GM21515 (cell line): ENCODE measurements around the gene TRPT1.

Source experiments
- ATAC-seq: cut with Tn5 transposase; IDR thresholded peaks from one replicate; pipeline ENCODE4 v1.9.1; 2021; ENCODE audit not compliant: unreplicated experiment

Gene TRPT1

GRCh38 chr11:64225608-64226506, at the start of gene TRPT1, which contains the start of gene NUDT22:
TRPT1 (minus strand) TSS chr11:64226186; CDS start chr11:64225860, 326 bp downstream.
NUDT22 (plus strand) TSS chr11:64226274; CDS start chr11:64226653, 379 bp downstream.
- peak; percentile 52 for ATAC-seq

DNA sequence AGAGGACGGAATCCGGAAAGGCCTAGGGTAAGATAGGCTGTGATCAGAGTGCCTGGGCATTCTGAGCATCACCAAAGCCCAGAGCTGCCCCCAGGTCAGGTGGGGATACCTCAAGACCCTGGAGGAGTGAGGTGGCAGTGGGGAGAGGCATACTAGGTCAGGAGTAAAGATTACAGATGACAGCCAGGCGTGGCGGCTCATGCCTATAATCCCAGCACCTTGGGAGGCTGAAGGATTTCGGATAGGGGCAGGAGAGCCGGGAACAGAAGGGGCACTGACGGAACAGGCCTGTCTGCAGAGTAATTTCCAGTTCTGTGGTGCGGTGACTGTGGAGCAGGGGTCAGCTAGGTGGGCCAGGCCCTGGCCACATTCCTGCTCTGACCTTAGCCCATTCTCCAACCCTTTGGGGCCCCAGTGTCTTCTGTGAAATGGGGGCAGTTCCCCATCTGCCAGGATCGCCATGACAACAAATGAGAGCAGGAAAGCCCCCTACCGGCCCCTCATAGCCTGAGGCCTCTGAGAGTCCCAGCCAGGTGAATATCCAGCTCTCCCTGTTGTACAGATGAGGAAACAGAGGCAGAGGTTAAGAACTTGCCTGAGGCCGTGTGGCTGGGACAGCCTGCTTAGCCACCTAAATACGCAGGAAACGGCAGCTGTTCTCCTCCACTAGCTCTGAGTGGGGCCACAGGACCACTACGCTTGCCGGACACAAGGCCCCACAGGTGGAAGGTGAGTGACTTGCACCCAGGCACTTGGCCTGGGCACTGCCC, 49.2 kb upstream of the TRPT1 start:
- ATAC-seq: no peak

- ATAC-seq: peak; percentile 57
These were observed 43.7 kb upstream of the TRPT1 start for GRCh38 chr11:64269540-64270220.

- ATAC-seq: peak; percentile 17
These were observed 43.0 kb upstream of the TRPT1 start for GRCh38 chr11:64268893-64269539.

- no peak for ATAC-seq
These were observed 42.3 kb upstream of the TRPT1 start for GRCh38 chr11:64268025-64268892.

DNA sequence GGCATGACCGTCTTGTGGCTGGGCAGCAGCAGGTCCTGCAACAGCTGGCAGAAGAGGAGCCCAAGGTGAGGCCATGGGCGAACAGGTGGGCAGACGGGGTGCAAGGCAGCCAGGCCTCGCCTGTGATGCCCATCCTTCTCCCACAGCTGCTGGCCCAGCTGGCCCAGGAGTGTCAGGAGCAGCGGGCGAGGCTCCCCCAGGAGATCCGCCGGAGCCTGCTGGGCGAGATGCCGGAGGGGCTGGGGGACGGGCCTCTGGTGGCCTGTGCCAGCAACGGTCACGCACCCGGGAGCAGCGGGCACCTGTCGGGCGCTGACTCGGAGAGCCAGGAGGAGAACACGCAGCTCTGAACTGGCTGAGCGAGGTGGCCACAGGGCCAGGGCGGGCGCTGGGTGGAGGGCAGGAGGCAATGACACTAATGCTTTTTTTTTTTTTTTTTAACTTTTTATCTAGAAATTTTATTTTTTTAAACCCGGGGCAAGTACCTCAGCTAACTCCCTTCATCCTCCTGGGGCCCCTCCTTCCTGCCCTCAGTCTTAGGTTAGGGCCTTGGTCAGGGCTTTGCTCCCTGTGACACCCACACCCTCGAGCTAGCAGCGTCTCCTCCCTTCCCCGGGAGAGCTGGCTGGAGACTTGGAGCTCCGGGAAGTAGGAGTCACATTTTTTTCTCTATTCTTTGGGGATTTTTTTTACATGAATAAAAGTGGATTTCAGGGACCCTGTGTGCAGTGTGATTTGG, 41.4 kb upstream of the TRPT1 start:
- no peak for ATAC-seq

DNA sequence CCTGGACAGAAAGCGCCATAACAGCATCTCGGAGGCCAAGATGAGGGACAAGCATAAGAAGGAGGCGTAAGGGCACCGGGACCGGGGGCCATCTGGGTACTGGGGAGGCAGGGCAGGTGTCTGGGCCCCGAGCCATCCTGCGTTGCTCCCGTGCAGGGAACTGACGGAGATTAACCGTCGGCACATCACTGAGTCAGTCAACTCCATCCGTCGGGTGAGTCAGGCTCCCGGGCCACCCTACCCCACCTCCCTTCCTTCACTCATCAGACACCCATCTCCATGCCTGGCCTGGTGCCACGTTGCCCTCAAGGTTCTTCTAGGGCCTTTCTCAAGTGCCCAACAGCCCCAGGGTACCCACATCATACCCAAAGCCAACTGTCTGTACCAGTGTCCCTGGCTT, 40.4 kb upstream of the TRPT1 start:
- ATAC-seq: no peak

GRCh38 chr11:64265176-64266160, 39.5 kb upstream of the TRPT1 start:
- no peak for ATAC-seq

DNA sequence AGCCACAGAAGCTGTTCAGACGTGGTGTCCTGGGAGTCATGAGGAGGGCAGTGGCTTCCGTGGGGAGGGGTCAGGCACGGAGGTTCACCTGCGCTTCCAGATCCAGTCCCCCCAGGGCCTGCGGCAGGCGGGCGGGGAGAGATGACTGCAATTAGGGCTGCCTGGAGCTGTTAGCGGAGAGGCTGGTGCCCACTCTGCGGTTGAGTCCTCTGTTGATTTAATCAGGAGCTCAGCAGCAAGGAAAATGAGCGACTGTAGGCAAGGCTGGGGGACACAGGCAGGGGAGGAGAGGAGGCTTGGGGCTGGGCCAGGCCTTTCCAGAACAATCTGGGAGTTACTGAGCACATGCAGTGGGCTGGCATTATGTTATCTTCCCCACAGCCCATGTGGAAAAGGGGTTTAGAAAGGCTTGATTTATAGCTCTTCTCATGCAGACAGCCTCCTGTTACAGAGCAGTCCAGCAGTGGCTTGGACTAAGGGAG, 38.4 kb upstream of the TRPT1 start:
- ATAC-seq: no peak

DNA sequence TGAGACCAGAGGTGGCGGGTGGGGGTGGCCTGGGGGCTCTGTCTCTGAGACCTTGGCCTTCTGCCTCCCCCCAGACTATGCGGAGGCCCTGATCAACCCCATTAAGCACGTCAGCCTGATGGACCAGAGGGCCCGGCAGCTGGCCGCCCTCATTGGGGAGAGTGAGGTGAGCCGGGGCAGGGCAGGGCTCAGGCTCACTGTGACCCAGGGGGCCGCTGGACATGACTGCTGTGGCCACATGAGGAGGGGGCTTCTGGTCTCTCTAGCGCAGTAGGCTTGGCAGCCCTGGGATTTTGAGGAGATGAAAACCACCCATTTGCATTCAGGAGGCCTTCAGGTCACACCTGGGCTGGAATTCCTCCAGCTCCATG, 37.9 kb upstream of the TRPT1 start:
- ATAC-seq: no peak

DNA sequence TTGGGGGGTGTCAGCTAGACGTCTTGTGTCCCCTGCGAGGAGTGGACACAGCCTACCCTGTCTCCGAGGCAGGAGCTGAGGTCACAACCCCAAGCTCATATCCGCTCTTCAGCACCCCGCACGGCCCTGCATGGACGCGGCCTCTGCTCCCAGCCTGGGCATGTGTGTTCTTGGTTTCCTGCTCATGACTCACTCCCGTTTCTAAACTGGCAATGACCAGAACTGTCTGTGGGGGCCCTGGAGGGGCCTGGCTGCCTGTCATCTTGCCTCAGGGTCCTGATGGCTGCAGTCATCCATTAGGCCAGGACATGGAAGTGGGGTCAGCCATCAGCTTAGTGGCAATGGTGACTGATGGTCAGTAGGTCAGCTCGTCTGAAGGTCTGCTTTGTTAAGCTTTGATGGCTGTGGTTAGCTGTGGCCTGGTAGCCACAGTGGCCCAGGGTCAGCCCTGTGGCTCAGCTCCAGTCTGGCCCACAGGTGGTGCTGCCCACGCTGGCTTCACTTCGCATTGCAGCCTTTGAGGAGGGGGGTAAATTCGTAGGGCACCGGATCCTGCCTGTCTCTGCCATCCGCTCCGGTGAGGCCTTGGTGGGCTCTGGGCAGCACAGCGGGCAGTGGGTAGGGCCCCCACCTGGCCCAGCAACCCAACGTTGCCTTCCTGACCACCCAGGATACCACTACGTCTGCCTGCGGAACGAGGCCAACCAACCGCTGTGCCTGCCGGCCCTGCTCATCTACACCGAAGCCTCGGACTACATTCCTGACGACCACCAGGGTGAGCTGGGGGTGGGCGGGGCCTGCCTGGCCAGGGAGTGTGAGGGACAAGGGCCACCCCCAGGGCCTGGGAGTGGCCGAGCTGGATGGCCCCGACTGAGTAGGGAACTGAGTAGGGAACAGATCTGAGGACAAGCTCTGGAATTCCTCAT, 37.3 kb upstream of the TRPT1 start:
- no peak for ATAC-seq

- no peak for ATAC-seq
These were observed 36.5 kb upstream of the TRPT1 start for GRCh38 chr11:64262271-64263002.

- ATAC-seq: no peak
These were observed 35.6 kb upstream of the TRPT1 start for GRCh38 chr11:64261556-64262080.

- no peak for ATAC-seq
These were observed 34.2 kb upstream of the TRPT1 start for GRCh38 chr11:64260147-64260708.

- ATAC-seq: no peak
These were observed 33.6 kb upstream of the TRPT1 start for GRCh38 chr11:64259533-64260067.
